Measurements from ENCODE around the gene EFCAB8. TPM values are rescaled to one million over a fixed set of nuclear protein-coding genes. Genes with fewer than 3 reads are reported as not detected.

The EFCAB8 gene
- total RNA-seq, 1 experiment from 2014 or later, result 0.09 TPM

DNA sequence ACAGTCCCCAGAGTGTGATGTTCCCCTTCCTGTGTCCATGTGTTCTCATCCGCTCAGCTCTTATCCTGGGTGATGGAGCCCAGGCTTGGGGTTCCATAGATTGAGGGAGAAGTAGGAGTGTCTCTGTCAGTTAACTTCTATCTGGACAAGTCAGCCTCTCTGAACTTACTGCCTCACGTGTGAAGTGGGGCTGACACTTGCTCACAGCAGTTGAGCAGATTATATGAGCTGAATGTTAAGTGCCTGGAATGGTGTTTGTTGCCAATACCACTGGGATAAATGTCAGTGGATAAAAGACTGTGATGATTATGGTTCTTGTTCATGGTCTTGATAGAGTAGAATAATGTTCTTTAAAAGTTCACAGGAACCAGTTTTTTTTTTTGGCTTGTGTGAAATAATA is 17.1 kb upstream of the EFCAB8 start:
- Histone ChIP-seq H4K8ac (replicated peaks; ENCODE audit: insufficient read length, low read depth, low read length) (no peak overlapping the region), H2AFZ (ENCODE audit: low read length) (no peak overlapping the region), H3K14ac (ENCODE audit: insufficient read depth, low read length) (no peak overlapping the region), H4K91ac (ENCODE audit: insufficient read length, low read depth, low read length) (no peak overlapping the region), H4K20me1 (ENCODE audit: control insufficient read depth, insufficient read depth, insufficient read length) (no peaks in the 10 kb centered on the region), H3K79me2 (ENCODE audit: insufficient read depth, low read length) (0 out of 2 replicates have a peak, but pooled peaks cover 2% of the 10 kb centered on the region), H3K27ac (ENCODE audit: insufficient read length, low read depth, low read length) (no peak overlapping the region), H3K9me3 (ENCODE audit: control insufficient read depth, low read depth, low read length) (no peaks in the 10 kb centered on the region), H3K56ac (ENCODE audit: insufficient read length, low read depth, low read length) (no peak overlapping the region), H2BK12ac (ENCODE audit: insufficient read length, low read depth, low read length) (no peak overlapping the region), H2BK20ac (ENCODE audit: low read depth, low read length, poor library complexity, severe bottlenecking) (no peak overlapping the region), H3K27me3 (ENCODE audit: insufficient read depth, low read length) (no peaks in the 10 kb centered on the region), H2BK120ac (ENCODE audit: low read depth, low read length, poor library complexity, severe bottlenecking) (no peak overlapping the region), H3K4me2 (ENCODE audit: insufficient read depth, insufficient read length, low read length) (no peak overlapping the region), H3K9ac (ENCODE audit: extremely low read depth, insufficient read length, low read length) (no peak overlapping the region), H4K5ac (ENCODE audit: insufficient read length, low read depth, low read length) (no peak overlapping the region), H2BK5ac (ENCODE audit: insufficient read length, low read length) (no peak overlapping the region), H3K4ac (ENCODE audit: low read depth, low read length) (no peak overlapping the region), H3K4me1 (ENCODE audit: insufficient read depth, low read length) (no peaks in the 10 kb centered on the region), H3K79me1 (ENCODE audit: insufficient read depth, low read depth, low read length, poor library complexity, severe bottlenecking) (no peaks in the 10 kb centered on the region), H3K23ac (ENCODE audit: insufficient read length, low read depth, low read length) (no peak overlapping the region), H3K23me2 (ENCODE audit: insufficient read length, low read depth, low read length, poor library complexity, severe bottlenecking) (no peaks in the 10 kb centered on the region), H3T11ph (ENCODE audit: low read length) (no peak overlapping the region), H2AK5ac (ENCODE audit: insufficient read length, low read length) (no peak overlapping the region), H3K18ac (ENCODE audit: insufficient read length, low read depth, low read length) (no peak overlapping the region), H2BK15ac (ENCODE audit: low read depth, low read length) (no peak overlapping the region)
- DNase-seq, result no peak
- Mint-ChIP-seq H3K4me3 (no peak overlapping the region), H3K36me3 (ENCODE audit: insufficient read depth in 1 of 3, low read depth in 3 of 3) (peaks cover 53 to 85% (median 72%) of the 10 kb centered on the region in 3 experiments; a peak in 6 of 7 replicates), H3K9me3 (no peaks in the 10 kb centered on the region), H3K27me3 (ENCODE audit: low read depth) (no peaks in the 10 kb centered on the region), H3K4me1 (0 out of 4 replicates have a peak, but pooled peaks cover 2% of the 10 kb centered on the region in 2 experiments), H3K27ac (peak overlapping the region in 1 of 3 experiments; percentile 27; a peak in 1 of 7 replicates)
- no CpG with 5 or more reads among the region's 2 CpGs for WGBS (ENCODE audit: extremely low coverage, insufficient read length, low lambda C conversion rate)
- TF ChIP-seq, protein P1, sequence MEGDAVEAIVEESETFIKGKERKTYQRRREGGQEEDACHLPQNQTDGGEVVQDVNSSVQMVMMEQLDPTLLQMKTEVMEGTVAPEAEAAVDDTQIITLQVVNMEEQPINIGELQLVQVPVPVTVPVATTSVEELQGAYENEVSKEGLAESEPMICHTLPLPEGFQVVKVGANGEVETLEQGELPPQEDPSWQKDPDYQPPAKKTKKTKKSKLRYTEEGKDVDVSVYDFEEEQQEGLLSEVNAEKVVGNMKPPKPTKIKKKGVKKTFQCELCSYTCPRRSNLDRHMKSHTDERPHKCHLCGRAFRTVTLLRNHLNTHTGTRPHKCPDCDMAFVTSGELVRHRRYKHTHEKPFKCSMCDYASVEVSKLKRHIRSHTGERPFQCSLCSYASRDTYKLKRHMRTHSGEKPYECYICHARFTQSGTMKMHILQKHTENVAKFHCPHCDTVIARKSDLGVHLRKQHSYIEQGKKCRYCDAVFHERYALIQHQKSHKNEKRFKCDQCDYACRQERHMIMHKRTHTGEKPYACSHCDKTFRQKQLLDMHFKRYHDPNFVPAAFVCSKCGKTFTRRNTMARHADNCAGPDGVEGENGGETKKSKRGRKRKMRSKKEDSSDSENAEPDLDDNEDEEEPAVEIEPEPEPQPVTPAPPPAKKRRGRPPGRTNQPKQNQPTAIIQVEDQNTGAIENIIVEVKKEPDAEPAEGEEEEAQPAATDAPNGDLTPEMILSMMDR (conservative IDR thresholded peaks at IDR 0.05), result no peak

Data from H9 (cell line).